Stimulated activated CD8-positive, alpha-beta memory T cell treated with anti-CD3 and anti-CD28 coated beads, Interleukin-7, amount 100 ng/mL, for 24 hours (primary cell): Measurements from ENCODE around the gene PDE11A.
"Not testable (repeated sequence)": the region's sequence is repeated elsewhere in the genome, so short reads cannot be mapped to it uniquely, and the experiment has no call there.

Experiments used
- DNase-seq: peaks from one replicate; pipeline ENCODE4 v3.0.0-alpha.2; 2020; ENCODE audit warnings: low read depth

Gene PDE11A

GRCh38 chr2:178074123-178075005 is 1.8 kb upstream of the PDE11A start:
- DNase-seq, result no peak

DNA sequence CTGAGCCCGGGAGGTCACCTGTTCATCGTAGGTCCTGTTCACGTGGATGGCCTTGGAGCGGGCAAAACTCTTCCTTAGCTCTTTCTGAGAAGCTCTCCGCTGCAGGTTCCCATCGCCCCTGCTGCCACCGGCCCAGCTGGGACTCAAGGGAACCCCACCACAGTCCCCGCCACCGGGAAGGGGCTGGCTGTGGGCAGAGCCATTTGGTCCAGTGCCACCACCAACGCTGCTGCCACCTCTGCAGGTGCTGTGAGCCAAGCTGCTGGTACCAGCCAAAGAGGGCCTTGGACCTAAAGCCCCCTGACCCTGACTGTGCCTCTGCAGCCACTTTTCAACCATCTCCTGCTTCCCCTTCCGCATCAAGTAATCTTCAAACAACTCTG is 586 bp downstream of the PDE11A start:
- no peak for DNase-seq

- DNase-seq, result no peak
Observed at GRCh38 chr2:178070824-178071223, 1.8 kb downstream of the PDE11A start.

DNA sequence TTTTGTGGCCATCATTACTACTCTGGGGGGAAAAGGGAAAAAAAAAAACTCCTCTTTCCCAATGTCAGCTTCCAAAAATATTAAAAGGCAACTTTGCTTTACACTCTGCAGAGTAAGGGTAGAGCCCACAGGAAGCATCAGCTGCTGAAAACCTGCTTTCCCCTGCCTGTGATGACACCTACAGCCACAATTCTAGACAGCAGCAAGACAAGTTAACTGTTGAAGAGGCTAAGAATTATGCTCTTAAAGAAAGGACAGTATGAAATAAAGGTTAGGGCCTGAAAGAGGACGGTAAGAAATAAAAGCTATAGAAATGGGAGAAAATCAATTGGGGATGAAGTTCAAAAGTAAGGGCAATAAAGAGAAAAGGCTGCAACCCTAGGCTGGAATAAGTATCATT is 3.0 kb downstream of the PDE11A start:
- no peak for DNase-seq

DNA sequence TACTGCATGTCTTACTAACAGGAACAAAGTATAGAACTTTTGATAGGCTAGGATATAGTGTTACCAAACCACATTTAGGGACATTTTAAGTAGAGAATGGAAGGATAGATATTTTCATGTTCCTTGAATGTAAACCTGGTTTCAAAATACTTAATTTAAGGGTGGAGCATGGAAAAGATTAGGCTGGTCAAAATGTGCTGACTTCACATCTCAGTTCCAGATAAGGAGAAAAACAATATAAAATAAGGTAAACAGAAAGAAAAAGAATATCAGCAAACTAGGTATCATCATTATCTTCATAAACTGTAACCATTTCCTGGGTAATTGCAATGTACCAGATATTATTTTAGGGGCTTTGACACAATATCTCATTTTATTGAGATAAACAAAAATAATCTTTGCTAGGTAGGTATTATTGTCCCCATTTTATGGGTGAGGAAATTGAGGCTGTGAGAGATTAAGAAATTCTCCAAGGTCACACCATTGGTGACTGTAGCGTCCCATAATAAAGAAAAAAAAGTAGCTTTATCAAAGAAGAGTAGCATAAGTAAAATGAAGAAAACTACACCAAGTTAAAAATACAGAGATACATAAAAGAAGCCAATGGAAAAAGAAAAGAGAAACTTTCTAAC is 3.6 kb downstream of the PDE11A start:
- no peak for DNase-seq

DNA sequence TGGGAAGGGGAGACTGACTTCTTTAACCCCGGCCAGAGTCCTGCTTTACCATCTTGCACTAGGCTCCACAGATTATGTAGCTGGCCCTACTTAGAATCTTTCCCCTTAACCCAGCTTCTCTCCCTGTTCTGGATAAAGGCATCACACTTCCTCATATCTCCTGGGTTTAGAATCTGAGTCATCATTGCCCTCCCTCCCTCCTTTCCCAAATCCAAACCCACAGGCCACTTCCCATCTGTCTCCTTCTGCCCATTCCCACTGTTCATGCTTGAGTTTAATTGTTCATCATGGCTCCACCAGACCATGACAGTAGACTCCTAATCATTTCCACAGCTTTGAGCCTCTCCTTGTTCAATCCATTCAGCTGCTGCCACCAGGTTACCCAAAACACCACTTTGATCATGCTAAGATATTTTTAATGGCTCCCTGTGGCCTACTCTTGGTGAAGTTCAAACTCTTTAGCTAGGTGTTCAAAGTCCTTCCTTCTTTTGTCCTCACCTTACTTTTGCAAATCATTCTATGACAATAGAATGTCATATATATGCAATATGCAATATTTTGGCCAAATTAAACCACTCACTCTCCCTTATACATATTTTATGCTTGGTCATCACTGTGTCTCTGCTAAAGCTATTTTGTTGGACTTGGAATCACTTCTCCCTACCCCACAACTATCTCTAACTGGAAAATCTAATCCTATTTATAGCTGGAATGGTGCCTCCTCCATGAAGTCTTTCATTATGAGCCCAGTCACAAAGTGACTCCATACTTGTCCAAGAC is 5.5 kb downstream of the PDE11A start:
- no peak for DNase-seq

DNA sequence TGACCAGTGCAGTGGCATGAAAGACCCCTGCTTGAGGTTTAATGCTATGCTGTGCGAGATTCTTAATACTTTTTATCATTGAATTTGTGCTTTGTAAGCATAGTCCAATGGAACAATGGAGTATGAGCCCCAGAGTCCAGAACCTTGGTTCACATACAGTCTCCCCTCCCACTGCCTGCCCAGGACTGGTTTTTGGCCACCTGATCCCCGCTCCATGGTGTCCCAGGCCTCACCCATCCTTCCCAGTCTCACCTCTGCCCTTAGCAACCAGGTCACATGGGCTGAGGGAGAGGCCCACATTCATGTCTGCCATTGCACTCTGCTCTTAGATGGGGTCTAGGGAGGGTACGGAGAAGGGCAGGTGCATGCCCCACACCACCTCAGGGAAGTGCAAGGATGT is 6.3 kb downstream of the PDE11A start:
- DNase-seq, result no peak

DNA sequence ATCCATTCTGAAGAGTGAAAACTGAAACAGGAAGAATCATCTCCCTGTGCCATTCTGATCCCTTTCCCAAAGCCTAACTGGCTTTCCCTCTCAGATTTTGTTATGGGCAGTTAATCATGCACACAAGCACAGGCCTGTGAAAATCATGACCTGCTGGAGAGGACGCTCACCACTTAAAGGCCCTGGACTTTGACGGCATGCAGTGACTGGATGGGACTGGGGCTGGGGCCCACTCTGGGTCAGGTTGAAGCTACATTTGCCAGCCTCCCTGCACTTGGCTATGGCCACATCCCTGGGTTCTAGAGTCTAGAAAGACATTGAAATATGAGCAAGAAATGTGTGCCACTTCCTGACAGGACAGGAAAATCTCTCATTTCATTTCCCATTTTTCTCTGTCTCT is 12.9 kb downstream of the PDE11A start:
- DNase-seq, result no peak

- DNase-seq, result no peak
Observed at GRCh38 chr2:178059111-178059510, 13.5 kb downstream of the PDE11A start.

- DNase-seq, result no peak
Observed at GRCh38 chr2:178057179-178057680, 15.3 kb downstream of the PDE11A start.

GRCh38 chr2:178056345-178056744 is 16.2 kb downstream of the PDE11A start:
- no peak for DNase-seq

- not testable (repeated sequence) for DNase-seq
Observed at GRCh38 chr2:178051257-178051656, 21.3 kb downstream of the PDE11A start.

GRCh38 chr2:178047391-178047790 is 25.2 kb downstream of the PDE11A start:
- no peak for DNase-seq

GRCh38 chr2:178044836-178045235 is 27.7 kb downstream of the PDE11A start:
- no peak for DNase-seq

DNA sequence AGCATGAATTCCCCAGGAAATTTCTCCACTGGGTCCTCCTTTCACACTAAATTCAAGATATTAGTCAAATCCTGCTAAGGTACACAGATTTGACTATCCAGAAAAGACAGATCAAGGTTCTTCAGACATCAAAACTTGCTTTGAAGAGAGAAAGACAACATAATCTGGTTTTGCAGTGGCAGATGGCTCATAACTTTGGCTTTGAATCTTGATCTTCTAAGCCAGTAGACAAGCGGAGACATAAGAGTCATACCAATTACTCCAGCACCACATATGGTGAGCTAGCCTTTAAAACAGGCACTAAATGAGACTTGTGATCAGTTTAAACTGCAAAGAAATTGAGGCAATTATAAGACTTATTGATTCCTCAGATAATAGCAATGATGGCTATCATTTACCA is 29.3 kb downstream of the PDE11A start:
- no peak for DNase-seq

DNA sequence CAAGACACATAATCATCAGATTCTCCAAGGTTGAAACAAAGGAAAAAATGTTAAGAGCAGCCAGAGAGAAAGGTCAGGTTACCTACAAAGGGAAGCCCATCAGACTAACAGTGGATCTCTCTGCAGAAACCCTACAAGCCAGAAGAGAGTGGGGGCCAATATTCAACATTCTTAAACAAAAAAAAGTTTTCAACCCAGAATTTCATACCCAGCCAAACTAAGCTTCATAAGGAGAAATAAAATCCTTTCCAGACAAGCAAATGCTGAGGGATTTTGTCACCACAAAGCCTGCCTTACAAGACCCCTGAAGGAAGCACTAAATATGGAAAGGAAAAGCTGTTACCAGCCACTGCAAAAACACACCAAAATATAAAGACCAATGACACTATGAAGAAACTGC is 39.0 kb downstream of the PDE11A start:
- DNase-seq, result not testable (repeated sequence)

DNA sequence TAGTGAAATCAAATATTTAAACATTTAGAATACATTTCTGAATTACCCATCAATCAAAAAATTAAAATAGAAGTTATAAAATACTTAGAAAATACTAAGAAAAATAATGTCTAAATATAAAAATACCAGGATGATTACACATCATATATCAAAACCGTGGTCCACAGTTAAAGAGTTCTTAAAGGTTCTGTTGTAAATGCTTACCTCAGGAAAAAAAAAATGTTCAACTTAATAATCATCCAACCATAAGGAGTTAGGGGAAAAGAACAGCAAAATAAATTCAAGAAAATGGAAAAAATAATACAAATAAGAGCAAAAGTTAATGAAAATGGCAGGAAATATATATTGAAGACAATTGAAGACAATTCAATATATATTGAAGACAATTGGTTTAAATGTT is 43.2 kb downstream of the PDE11A start:
- DNase-seq, result no peak

GRCh38 chr2:178025551-178026185 is 46.9 kb downstream of the PDE11A start:
- no peak for DNase-seq

- no peak for DNase-seq
Observed at GRCh38 chr2:178018141-178018540, 54.4 kb downstream of the PDE11A start.

DNA sequence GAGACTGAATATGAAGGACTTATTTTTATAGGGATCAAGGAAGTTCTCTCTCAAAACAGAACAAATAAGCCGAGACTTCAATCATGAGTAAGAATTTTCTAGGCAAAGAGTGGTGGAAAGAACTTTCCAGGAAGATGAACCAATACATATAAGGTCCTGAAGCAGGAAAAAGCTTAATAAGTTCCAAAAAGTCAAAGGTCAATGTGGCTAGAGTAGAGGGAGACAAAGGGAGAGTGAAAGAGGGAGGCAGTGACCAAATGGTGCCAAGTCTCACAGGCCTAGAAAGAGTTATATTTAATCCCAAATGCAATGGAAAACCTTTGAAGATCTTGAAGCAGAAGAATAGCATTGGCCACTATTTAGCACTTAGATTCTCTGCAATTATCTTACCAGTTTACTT is 56.0 kb downstream of the PDE11A start:
- DNase-seq, result no peak

DNA sequence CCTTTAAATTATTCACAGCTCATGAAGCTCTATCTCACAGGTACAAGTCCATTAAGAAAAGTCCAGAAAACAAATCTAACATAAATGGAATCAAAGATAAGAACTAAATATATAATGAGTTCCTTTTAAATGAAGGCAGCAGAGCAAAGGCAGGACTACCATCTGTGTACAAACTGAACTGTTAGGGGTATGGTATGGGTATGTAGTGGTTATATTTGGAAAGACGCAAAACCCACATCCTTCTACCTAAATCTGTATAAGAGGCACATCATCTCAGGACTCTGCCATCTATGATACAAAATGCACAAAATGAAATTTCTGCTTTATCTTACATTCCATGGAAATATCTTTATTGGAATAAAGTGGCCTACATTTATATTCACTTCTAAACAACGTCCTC is 59.9 kb downstream of the PDE11A start:
- DNase-seq, result no peak

DNA sequence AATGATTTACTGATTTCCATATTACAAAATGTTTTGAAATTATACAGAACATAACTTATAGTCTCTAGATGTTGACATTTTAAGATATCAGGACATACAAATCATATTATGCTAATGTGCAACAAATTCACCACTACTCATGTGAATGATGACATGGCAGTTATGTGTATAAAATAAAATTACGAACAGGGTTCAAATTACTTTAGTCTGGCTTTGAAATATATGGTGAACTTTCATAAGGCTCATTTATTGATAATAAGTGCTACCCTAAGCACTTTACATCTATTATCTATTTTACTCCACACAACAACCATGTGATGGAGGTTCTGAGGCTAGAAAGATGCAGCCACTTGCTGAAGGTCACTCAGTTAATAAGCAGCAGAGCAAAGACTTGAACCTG is 62.8 kb downstream of the PDE11A start:
- DNase-seq, result no peak
